GM21390 (cell line): ENCODE measurements around the gene KCNA3.

Source experiments
- ATAC-seq: cut with Tn5 transposase; IDR thresholded peaks from one replicate; pipeline ENCODE4 v1.9.1; 2021; ENCODE audit not compliant: unreplicated experiment

Gene KCNA3

DNA sequence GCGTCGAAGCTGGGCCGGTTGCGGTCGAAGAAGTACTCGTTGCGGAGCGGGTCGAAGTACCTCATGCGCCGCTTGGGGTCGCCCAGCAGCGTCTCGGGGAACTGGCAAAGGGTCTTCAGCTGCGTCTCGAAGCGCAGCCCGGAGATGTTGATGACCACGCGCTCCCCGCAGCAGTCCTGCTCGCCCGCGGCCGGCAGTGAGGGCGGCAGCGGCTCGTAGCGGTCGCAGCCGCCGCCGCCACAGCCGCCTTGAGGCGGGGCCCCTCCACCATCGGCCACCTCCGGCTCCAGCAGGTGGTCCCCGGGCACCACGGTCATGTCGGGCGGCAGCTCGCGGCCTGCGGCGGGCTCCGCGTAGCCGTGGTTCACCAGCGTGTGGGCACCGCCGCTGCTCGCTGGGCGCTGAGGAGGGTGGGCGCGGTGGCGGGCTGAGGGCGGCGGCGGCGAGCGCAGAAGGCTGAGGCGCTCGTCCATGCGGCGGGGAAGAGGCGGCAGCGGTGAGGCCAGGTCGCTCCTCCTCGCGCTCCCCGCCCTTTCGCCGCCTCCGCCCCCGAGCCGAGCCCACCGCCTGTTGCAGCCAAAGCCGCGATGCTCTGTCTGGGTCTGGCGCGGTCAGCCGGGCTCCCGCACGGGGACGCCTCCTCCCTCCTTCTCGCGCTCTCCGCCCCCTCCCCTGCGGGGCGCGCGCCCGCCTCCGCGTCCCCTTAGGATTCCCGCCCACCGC is at the start of gene KCNA3:
Gene KCNA3, minus strand, starts transcription at position 604 of the 723 bp plus-strand sequence. Its CDS starts 131 bp downstream, at position 473.
- ATAC-seq: peak; percentile 37

DNA sequence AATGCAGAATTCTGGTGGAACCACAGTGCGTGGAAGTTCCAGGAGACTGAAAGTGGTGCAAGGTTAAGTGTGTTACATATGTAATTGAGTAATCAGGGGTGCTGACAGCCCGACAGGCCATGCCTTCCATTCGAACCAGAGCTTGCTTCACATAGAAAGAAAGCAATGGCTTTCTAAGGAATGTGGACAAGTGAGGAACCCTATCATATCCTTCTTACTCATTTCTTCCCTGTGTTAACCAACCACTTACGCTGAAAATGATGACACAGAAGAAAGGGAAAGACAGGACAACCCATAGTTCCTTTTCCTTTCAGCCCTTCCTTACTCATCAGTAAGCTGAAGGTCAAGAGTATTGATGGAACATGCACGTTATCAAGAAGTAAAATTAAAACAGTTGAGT is 48.1 kb upstream of the KCNA3 start:
- ATAC-seq: no peak

DNA sequence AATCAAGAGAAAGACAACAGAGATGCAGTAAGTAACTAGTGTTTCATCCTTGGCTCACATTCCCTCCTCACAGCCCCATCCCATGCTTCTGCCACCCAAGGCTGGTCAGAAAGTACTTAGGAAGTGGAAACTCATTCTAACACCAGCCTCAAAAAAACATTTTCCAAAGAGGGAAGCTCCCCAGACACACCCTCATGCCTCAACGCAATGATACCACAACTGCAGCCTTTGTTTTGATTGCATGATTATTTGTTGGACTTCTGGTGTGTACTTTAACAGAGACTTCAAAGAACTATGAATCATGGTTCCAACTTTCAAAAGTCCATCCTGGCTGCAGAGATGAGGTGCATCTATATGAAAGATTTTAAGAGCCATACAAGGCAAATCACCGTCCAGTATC is 45.2 kb upstream of the KCNA3 start:
- no peak for ATAC-seq

DNA sequence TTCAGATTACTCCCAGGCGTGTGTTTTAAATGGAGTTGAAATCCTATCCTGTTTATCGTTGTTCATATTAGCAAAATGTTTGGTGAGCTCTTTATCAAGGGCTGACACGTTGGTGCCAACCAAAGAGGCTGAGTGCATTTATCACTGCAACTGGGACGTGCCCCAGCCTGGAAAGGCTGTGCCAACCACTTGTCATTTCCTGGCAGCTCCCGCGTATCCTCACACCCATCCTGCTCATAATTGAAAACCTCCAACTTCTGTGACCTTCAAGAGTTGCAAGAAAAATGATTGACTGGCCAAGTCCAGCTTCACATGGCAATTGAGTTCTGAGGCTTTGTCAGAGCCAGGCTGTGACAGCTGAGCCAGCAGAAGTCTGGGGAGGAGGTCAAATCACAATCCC is 43.7 kb upstream of the KCNA3 start:
- ATAC-seq: no peak

DNA sequence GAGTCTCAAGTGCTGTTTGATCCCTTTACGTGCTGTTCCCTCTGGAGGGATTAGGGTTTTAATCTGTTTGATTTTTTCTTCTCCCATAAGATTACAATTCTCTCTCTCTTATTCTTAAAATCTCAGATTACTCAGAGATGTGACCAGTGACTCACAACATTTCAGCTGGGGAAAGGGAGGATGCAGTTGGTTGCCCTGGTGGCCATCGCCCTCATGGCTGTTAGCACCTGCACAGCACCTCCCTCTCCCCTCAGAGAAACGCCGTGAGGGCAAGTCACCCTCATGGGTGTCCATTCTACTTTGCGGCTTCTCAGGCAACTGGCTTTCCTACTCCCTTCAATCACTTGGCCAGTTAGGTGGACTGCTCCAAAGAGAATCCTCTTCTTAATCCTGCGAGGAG is 42.4 kb upstream of the KCNA3 start:
- ATAC-seq: no peak

DNA sequence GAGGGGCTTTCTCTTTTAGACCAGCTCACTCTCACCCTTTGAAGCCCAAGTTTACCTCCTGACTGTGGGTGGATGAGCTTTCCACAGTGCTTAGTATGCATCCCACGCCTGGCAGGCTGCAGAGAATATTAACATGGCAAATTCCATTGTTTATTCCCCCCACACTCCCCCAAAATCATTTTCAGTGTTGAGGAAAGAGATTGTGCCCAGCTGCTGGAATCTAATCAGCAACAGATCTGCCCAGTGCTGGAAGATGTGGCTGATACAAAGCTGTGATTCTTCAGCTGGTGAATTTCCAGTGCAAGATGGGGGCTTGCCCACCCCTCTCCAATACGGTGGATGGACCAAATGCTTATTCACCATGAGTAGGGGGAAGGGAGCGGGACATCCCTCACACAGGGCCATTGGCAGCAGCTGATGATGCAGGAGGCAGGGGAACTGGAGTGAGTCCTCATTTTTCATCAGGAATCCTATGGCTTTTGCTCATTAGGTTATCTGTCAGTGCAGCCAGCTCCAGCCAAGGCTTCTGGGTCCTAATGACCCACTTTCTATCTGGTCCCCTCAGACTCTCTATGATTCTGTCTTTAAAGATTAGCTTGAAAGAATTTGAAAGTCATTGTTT is 39.7 kb upstream of the KCNA3 start:
- ATAC-seq: no peak

DNA sequence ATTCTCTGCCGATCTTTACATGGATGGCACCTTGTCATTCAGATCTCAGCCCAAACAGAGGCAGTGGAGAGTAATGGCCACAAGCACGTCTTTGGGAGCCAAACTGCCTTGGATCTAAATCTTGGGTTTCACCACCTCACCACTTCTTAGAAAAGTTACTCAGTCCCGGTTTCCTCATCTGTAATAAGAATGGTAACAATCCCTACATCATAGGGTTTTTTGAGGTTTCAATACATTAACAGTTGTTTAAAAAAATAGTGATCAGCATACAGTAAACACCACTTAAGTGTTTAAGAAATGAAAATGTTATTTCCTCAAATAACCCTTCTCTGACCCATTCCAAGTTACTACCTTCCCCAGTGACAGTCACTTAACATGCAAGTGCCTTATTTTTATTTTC is 38.5 kb upstream of the KCNA3 start:
- no peak for ATAC-seq

DNA sequence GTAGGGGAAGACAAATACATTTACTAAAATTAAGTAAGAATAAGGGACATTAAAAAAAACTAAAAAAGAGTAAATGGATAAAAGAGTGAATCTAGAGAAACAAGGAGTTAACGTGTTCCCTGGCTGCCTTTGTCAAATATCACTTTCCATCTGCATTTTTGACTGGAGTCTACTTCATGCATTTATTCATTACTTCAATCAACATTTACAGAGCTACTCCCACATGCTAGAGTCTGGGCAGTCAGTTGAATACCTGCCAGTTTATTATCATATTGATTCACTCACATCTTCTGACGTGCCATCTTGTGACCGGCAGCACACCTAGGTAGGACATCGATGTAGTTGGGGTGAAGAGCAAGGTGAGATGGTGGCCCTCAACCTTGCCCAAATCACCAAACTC is 35.6 kb upstream of the KCNA3 start:
- ATAC-seq: no peak

DNA sequence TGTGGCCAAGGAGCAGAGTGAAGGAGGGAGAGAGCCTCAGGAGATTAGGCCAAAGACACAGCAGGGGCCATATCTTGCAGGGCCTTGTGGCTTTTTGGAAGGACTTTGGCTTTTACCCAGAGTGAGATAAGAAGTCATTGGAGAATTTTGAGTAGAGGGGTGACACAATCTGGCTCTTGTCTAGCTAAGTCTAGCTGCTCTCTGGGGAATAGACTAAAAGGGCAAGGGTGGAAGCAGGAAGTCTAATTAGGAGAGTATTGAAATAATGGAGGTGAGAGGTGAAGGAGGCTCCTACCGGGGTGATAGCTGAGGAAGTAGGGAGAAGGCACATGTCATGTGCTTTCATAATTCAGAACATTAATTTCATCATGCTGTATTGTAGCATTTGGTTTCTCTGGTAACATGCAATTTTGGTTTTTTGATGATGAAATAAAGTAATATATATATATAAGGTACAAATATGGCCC is 34.3 kb upstream of the KCNA3 start:
- no peak for ATAC-seq

DNA sequence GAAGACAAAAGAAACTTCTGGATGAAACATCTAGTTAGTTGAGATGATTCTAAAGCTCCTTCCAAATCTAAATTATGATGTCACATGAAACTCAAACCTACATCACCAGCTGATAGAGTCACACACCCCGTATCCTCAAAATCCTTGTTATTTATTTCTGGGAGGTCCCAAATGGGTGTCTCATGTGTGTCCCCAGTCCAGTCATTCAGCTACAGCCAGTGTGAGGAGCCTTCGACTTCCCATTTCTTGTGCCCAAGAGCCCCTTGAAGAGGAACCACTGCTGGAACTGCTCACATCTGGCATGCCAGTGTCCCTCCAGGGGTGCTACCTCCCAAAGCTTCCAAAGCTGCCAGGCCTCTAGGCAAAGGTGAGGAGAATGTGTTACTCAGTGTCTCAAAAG is 32.5 kb upstream of the KCNA3 start:
- ATAC-seq: no peak

DNA sequence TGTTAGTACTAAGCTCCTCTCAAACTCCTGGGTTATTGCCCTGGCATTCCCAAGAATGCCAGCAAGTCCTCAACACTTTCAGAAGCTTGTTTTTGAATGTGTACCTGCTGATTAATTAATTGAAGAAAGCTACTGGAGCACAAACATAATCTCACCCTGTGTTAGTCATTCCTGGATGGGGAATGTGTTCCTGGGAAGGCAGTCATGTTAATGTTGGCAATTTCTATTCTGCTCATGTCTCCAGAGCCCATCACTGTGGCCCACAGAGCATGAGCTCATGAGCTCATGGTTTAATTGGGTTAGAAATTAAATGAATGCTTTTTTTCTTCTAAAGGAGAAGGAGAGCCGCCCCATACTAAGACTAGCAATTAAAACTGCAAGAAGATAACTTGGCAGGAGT is 31.9 kb upstream of the KCNA3 start:
- no peak for ATAC-seq

DNA sequence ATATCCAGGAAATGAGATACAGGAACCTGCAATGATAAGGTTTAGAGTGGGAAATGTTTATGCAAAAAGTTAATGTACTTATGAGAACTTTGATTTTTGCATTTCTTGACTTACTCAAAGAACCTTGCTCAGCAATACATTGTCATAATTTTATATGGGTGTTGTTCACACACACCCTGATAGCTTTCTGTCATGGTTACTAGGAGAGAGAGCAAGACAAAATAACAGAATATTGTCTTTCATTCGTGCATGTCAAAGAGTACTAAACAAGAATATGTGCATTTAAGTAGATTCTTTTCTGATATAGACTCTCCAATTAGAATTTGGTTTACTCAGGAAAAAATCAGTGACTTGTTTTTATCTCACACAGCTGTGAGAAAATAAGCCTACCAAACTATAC is 27.5 kb upstream of the KCNA3 start:
- no peak for ATAC-seq

DNA sequence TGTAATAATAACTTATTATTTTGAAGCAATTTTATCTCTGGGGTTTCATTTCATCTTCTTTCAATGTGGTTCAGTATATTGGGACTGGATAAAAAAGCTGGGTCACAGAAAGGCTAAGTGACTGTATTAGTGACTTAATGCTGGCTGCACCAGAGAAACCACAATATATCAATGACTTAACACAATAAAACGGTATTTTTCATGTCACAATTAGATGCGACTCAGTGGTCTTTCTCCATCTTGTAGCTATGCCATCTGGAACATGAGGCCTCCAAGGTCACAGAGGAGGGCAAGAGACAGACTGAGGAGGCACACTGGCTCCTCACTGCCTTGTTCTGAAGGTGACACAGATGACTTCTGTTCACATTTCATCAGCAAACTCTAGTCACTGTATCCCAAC is 26.0 kb upstream of the KCNA3 start:
- ATAC-seq: no peak

DNA sequence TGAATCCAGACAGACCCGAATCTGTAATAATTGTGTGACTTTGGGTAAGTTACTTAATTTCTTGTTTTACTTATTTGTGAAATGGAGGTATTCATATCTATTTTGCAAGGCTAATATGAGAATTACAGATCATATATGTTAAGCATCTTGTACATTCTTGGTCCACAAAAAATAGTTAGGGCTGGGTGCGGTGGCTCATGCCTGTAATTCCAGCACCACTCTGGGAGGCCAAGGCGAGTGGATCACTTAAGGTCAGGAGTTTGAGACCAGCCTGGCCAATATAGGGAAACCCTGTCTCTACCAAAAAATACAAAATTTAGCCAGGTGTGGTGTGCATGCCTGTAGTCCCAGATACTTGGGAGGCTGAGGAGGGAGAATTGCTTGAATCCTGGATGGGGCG is 22.9 kb upstream of the KCNA3 start:
- no peak for ATAC-seq

DNA sequence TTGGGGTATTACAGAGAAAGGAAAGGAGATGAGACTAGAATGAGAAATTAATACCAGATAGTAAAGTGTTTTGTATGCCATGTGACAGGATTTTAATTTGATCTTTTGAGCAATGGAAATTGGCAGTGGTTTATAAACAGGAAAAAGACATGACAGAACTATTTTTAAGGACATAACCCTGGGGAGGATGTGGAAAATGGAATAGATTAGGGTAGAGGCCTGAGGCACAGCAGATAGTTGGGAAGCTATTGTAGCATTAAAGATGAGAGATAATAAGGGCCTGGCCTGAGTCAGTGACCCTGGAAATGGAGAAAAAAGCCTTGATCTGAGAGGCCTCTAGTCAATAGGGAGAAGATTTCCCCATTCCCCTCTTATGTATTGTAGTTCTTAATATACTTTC is 22.1 kb upstream of the KCNA3 start:
- no peak for ATAC-seq

DNA sequence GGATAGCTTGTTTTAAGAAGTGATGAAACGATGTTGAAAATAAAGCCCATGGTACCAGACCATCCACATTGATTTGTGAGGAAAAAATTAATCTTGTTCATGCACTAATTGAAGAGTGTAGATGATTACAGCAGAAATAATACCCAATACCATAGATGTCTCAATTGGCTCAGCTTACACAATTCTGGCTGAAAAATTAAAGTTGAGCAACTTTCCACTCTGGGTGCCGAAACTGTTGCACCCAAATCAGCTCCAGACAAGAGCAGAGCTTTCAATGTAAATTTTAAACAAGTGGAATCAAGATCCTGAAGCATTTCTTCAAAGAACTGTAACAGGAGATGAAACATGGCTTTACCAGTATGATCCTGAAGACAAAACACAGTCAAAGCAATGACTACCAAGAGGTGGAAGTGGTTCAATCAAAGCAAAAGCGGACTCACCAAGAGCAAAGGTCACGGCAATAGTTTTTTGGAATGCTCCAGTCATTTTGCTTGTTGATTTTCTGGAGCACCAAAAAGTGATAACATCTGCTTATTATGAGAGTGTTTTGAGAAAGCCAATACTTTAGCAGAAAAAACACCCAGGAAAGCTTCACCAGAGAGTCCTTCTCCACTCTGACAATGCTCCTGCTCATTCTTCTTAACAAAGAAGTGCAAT is 16.1 kb upstream of the KCNA3 start:
- no peak for ATAC-seq

DNA sequence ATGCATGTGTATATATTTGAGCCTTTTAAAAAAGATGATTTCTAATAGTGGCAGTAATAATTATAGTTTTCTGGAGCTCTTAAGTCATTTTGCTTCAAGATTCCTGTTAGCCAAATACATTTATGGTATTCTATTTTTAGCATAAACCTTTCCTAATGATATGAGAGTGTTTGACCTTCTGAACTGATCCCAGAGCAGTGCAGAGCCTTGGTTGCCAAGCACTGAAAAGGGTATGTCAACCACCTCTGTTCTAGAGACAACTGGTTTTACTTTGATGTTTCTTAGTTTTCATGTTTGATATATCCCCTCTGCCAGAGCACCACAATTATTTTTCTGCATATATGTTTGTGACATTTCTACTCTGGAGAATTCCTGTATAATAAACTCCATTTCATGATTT is 15.1 kb upstream of the KCNA3 start:
- no peak for ATAC-seq

DNA sequence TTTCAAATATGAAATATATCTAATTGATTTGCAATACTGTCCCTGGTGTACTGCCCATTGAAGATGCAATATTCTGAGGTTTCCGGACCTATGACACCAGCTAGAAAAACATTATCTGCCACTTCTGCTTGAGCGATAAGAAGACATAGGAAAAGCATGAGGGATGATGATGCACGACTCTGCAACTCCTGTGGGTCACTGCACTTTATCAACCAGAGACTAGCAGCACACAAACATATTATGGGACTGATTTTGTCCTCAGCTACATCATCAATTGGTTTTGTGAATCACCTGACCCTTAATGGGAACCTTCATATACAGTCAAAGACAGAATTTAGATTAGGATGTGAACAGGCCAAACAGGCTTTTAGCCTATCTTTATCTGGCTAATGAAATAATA is 13.8 kb upstream of the KCNA3 start:
- ATAC-seq: no peak

DNA sequence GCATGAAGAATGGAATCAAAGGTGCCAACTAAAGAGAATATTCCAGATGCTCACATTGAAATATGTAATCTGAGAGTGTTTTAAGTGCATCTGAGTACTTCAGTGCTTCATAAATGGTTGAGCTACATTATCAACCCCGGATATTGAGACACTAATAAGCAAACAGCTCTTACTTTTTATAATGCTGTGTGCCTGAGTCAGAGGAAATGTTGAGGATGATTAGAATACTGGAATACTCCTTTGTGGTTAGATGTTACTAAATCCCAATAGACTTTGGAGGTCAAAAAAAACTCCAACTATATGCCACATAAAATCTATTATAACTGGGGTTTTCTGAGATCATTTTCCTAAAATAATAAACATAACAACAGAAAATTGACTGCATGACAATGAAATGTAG is 12.5 kb upstream of the KCNA3 start:
- ATAC-seq: no peak

DNA sequence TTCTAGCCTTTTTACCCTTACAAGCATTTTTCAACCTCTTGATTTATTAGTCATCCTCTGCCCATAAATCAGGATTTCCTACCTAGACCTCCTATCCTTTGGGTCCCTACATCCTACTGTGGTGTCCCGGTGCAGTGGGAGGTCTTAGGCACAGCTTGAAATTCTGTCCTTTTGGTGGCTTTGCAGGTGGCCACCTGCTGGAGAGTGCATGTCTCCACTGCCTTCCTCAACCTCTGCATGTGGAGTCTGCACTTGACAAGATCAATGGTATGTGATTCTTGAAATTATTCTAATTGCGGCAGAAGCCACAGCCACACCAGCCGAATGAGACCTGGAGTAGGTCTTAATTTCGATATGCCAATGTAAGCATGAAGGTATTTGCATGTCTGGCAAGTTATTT is 11.4 kb upstream of the KCNA3 start:
- no peak for ATAC-seq

DNA sequence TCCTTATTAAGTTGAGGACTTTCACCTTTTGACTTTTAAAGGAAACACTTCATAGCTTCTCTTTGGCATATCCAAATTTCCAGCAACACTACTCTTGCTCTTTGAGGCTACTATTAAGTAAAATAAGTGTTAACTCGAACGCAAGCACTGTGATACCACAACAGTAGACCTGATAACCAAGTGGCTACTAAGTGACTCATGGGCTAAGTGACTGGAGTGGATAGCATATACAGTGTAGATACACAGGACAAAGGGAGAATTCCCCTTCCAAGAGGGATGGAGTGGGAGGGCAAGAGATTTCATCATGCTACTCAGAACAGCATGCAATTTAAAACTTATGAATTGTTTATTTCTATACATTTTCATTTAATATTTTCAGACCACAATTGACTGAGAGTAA is 9.8 kb upstream of the KCNA3 start:
- ATAC-seq: no peak

DNA sequence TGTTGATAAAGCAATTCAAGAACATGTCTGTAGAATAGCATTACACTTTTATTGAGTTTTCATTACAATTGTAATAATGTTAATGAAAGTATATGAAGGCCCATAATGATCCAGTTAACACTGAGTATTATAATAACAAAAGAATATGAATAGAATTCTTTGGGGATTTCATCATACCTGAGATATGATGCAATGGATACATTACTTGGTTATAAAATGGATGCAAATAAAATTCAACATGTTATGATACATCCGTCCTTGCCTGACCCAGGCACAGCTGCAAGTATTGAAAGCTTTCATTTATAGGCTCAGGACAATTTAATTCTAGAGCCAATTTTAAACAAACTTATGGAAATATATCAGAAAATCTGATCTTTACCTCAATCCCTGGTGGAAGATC is 8.2 kb upstream of the KCNA3 start:
- ATAC-seq: no peak
